HepG2 (cell line): ENCODE data around the gene EXOC5. TPM values are rescaled to one million over a fixed set of nuclear protein-coding genes. Genes with fewer than 3 reads are reported as not detected.
A peak's percentile ranks its signal among the peaks of the same experiment; 100 is the strongest.

ENCODE experiments used
- AGO2 ChIP-seq: fragments of 200-400 bp; formaldehyde crosslinking; optimal IDR thresholded peaks from 2 replicates; pipeline ENCODE3; 2017; ENCODE audit warnings: mild to moderate bottlenecking, low read depth, low read length, moderate library complexity
- DR1 ChIP-seq: sonication (generic); formaldehyde crosslinking; IDR thresholded peaks from 2 replicates; pipeline ENCODE4 v1.8.0; 2021; ENCODE audit warnings: mild to moderate bottlenecking, missing genetic modification reagents, inconsistent platforms
- EP300 ChIP-seq, 3 experiments: sonication (generic) in 1 of 3; formaldehyde crosslinking in 1 of 3; IDR thresholded peaks; 2 replicates each; pipeline versions ENCODE4 v1.5.1 to v1.6.1; 2011 to 2020; ENCODE audit warnings: low read depth in 2 of 3, low read length in 2 of 3, borderline replicate concordance in 1 of 3, improper control_type of control experiment in 1 of 3, mild to moderate bottlenecking in 1 of 3, missing genetic modification reagents in 1 of 3, moderate library complexity in 1 of 3
- HNRNPLL ChIP-seq: fragments of 200-400 bp; formaldehyde crosslinking; IDR thresholded peaks from 2 replicates; pipeline ENCODE4 v1.6.1; 2017; ENCODE audit warnings: mild to moderate bottlenecking, low read depth, low read length; ENCODE audit not compliant: poor library complexity, severe bottlenecking
- MXI1 ChIP-seq: IDR thresholded peaks from 3 replicates; pipeline ENCODE4 v1.6.1; 2012; ENCODE audit warnings: low read depth, low read length, inconsistent platforms, borderline replicate concordance
- MYPOP ChIP-seq: sonication (generic); formaldehyde crosslinking; IDR thresholded peaks from 2 replicates; pipeline ENCODE4 v1.8.1; 2023; ENCODE audit warnings: mild to moderate bottlenecking, moderate library complexity, missing genetic modification reagents
- POLR2AphosphoS2 ChIP-seq: IDR thresholded peaks from 2 replicates; pipeline ENCODE4 v1.6.1; 2011; ENCODE audit warnings: low read depth, low read length, improper control_type of control experiment
- RBAK ChIP-seq: sonication (generic); formaldehyde crosslinking; IDR thresholded peaks from 2 replicates; pipeline ENCODE4 v1.5.1; 2020; ENCODE audit warnings: mild to moderate bottlenecking, missing genetic modification reagents
- REL ChIP-seq: sonication (generic); formaldehyde crosslinking; conservative IDR thresholded peaks from 2 replicates; pipeline ENCODE4 v1.8.0; 2022; ENCODE audit warnings: mild to moderate bottlenecking, missing genetic modification reagents, moderate library complexity
- SMARCC2 ChIP-seq: fragments of 450-650 bp; IDR thresholded peaks from 2 replicates; pipeline ENCODE4 v1.6.1; 2017; ENCODE audit warnings: antibody characterized with exemption, mild to moderate bottlenecking
- TOPORS ChIP-seq: sonication (generic); formaldehyde crosslinking; IDR thresholded peaks from 2 replicates; pipeline ENCODE4 v1.8.0; 2023; ENCODE audit warnings: mild to moderate bottlenecking, missing genetic modification reagents
- ZBTB8A ChIP-seq: sonication (generic); formaldehyde crosslinking; IDR thresholded peaks from 2 replicates; pipeline ENCODE4 v1.4.0; 2020; ENCODE audit warnings: mild to moderate bottlenecking, low read depth, missing genetic modification reagents, borderline replicate concordance
- ZFP36L2 ChIP-seq: sonication (generic); formaldehyde crosslinking; IDR thresholded peaks from 2 replicates; pipeline ENCODE4 v1.4.0; 2020; ENCODE audit warnings: missing genetic modification reagents
- ZMAT3 ChIP-seq: sonication (generic); formaldehyde crosslinking; conservative IDR thresholded peaks from 2 replicates; pipeline ENCODE4 v1.7.0; 2021; ENCODE audit warnings: missing genetic modification reagents
- ZNF124 ChIP-seq: sonication (generic); formaldehyde crosslinking; IDR thresholded peaks from 2 replicates; pipeline ENCODE4 v1.4.0; 2020; ENCODE audit warnings: missing genetic modification reagents
- ZNF318 ChIP-seq: sonication (generic); formaldehyde crosslinking; IDR thresholded peaks from 2 replicates; pipeline ENCODE4 v1.4.0; 2020; ENCODE audit warnings: mild to moderate bottlenecking, missing genetic modification reagents
- ZNF326 ChIP-seq: sonication (generic); formaldehyde crosslinking; IDR thresholded peaks from 2 replicates; pipeline ENCODE4 v1.4.0; 2020; ENCODE audit warnings: missing genetic modification reagents, borderline replicate concordance
- ZNF619 ChIP-seq: sonication (generic); formaldehyde crosslinking; IDR thresholded peaks from 2 replicates; pipeline ENCODE4 v1.4.0; 2020; ENCODE audit warnings: mild to moderate bottlenecking, missing genetic modification reagents
- ZNF776 ChIP-seq: sonication (generic); formaldehyde crosslinking; IDR thresholded peaks from 2 replicates; pipeline ENCODE4 v1.4.0; 2020; ENCODE audit warnings: mild to moderate bottlenecking, missing genetic modification reagents
- ZNF850 ChIP-seq: sonication (generic); formaldehyde crosslinking; conservative IDR thresholded peaks from 2 replicates; pipeline ENCODE4 v1.9.0; 2021; ENCODE audit warnings: mild to moderate bottlenecking, missing genetic modification reagents
- polyA plus RNA-seq, 8 experiments: library from polyadenylated mRNA; depleted of rRNA in 3 of 8; stranded (reverse) in 7 of 8; unstranded in 1 of 8; fragments of >200 nt; fragmentation: Illumina TruSeq in 4 of 8; extraction: Trizol in 4 of 8; gene quantifications; 2 replicates each; pipeline versions ENCODE4 v1.2.1 to v1.2.3, GENCODE V29; 2011 to 2016; ENCODE audit warnings: low read depth in 4 of 8, missing spikeins in 1 of 8, mixed read lengths in 1 of 8; ENCODE audit not compliant: insufficient read depth in 1 of 8
- total RNA-seq, 5 experiments: library from RNA; depleted of rRNA; stranded (reverse); fragments of >200 nt; fragmentation: Illumina TruSeq; extraction: Trizol; gene quantifications; 2 replicates each; pipeline ENCODE4 v1.2.3, GENCODE V29; 2016; ENCODE audit warnings: low read depth in 1 of 5

The EXOC5 gene
- total and polyA plus RNA-seq, 2 of the 13 experiments (the other 11 are each of a cell fraction or from before 2014, with no cell fraction given) = 15.1 to 43.8 TPM

GRCh38 chr14:57268161-57269069, at the start of gene EXOC5, which contains the start of gene AP5M1 (continued):
- TF ChIP-seq ZNF318 (CRISPR knock-in tag) = no peak
- peak; percentile 85 for TF ChIP-seq HNRNPLL
- TF ChIP-seq RBAK = no peak
- TF ChIP-seq ZNF776 (CRISPR knock-in tag) = peak; percentile 76; the same call in 1 of the 2 replicates
- peak; percentile 80; the same call in 1 of the 2 replicates for TF ChIP-seq ZMAT3 (CRISPR knock-in tag)
- peak; percentile 12 to 38; a peak in 1 of 4 replicates for TF ChIP-seq EP300 (IDR thresholded peaks at IDR 0.05; ENCODE audit: low read depth in 2 of 2, low read length in 2 of 2)
- TF ChIP-seq EP300 (CRISPR knock-in tag; IDR thresholded peaks at IDR 0.05; ENCODE audit: borderline replicate concordance) = peak; percentile 12; the same call in 1 of the 2 replicates
- TF ChIP-seq ZNF124 (CRISPR knock-in tag) = no peak; the same call in none of the 2 replicates
- peak; percentile 89 for TF ChIP-seq REL (CRISPR knock-in tag)
- TF ChIP-seq POLR2AphosphoS2 = no peak
- peak; percentile 60; the same call in 1 of the 2 replicates for TF ChIP-seq DR1
- no peak for TF ChIP-seq ZBTB8A (CRISPR knock-in tag)
- TF ChIP-seq AGO2 = peak; percentile 67
- peak; percentile 75; the same call in 1 of the 3 replicates for TF ChIP-seq MXI1
- TF ChIP-seq ZNF326 (CRISPR knock-in tag) = no peak
- TF ChIP-seq ZNF850 (CRISPR knock-in tag) = no peak
- TF ChIP-seq ZFP36L2 (CRISPR knock-in tag) = no peak
- no peak for TF ChIP-seq ZNF619 (CRISPR knock-in tag)
- TF ChIP-seq MYPOP (CRISPR knock-in tag) = peak; percentile 91
- TF ChIP-seq TOPORS (CRISPR knock-in tag) = no peak; the same call in 1 of the 2 replicates
- TF ChIP-seq SMARCC2 = no peak
